Activated naive CD4-positive, alpha-beta T cell (primary cell): ENCODE results near the gene MTARC1.

Experiments
- DNase-seq, 4 experiments: peaks; one replicate each; lab custom pipeline; 2025; lab: John Stamatoyannopoulos, UW

MTARC1 gene

DNA sequence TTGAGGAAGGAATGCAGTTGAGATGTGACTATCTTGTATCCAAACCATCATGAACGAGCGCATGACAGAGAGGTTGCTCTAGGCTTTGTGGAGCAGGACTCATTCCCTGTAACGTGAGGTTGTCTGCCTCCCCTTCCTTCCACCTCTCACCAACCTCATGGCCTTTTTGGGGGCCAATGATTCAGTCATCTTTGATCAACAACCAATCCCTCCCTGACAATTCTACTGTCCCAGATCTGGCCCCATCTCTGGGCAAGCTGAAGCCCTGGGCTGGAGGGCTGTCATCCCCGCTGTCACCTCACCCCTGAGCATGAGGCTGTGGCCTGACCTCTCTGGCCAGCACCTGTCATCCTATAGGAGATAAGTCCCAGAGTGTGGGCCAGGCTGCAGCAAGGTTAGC is 19.7 kb downstream of the MTARC1 start:
- no peak for DNase-seq

DNA sequence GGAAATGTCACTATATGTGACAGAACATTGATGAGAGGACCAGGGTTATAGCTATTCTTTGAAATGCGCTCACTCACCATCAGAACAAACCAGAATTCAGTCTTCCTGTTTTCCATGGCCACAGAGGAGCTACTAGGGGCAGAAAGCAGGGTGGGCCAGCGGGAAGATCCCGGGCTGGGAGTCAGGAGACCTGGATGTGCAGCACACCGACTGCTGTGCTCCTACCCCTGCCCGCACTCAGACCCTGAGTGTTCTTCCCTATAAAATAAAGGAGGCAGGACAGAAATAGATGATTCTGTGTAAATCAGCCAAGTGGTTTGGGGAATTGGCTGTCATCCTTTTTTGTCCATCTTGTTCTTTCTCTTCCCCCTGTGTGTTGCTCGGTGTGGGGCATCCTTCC is 21.0 kb downstream of the MTARC1 start:
- no peak for DNase-seq

DNA sequence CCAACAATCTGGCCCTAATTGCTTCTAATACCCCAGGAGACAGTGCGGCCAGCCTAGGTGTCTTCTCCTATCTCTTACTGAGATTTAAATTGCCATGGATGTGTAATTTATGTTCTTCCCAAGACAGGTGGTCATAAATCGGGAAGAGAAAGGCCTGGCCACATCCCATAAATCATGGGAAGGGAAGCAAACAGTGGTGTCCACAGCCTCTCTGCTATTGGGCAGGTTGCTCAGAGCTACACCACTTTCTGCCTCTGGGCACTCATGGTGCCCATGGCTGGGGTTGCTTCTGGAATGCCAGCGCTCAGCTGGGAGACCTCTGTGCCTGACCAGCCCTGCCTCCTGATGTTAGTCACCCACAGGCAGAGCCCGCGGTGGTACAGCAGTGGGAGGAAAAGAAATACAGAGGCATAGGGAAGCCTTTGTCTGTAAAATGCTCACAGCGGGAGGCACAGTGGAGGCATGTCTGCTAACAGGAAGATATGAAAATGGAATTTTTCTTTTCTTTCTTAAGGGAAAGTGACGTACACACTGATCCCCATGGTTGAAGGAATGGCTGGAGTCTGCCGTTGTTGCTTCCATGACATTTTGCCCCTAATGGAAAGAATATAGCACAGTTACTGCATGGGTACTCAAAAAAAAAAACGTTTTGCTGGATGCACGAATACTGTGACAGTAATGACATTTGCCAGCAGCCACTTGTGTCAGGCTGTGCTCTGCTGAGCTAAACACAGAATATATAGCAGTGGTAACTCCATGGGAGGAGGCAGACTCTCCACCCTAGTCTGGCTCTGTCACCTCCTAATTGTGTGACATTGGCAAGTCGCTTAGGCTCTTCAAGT is 21.9 kb downstream of the MTARC1 start:
- no peak for DNase-seq

DNA sequence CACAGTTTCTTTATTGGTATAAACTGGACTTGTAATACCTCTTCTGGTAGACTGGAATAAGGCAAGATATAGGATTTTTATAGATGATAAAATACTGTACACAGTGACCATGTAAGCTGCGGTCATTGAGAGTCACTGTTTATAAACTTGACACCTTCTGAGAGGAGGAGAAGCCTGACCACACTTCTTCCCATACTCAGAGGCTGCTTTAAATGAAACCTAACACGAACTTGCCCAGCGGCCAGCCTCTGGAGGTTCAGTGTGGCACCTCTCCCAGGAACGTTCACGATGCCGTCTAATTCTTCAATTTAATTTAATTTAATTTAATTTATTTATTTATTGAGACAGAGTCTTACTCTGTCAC is 22.5 kb downstream of the MTARC1 start:
- DNase-seq = no peak

DNA sequence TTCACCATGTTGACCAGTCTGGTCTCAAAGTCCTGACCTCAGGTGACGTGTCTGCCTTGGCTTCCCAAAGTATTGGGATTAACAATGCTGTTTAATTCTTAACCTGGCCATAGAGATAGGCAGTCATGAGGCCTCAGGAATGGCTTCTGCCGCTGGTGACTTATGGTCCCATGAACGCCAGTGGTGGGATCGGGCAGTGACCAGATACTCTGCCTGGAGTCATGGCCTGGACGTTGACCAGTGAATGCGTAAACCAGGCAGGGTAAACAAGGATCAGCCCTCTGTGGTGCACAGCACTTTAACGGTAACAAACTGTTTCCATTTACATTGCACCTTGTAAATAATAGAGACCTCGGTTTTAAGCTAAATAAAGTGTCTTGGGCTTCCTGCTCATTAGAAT is 23.0 kb downstream of the MTARC1 start:
- no peak for DNase-seq

DNA sequence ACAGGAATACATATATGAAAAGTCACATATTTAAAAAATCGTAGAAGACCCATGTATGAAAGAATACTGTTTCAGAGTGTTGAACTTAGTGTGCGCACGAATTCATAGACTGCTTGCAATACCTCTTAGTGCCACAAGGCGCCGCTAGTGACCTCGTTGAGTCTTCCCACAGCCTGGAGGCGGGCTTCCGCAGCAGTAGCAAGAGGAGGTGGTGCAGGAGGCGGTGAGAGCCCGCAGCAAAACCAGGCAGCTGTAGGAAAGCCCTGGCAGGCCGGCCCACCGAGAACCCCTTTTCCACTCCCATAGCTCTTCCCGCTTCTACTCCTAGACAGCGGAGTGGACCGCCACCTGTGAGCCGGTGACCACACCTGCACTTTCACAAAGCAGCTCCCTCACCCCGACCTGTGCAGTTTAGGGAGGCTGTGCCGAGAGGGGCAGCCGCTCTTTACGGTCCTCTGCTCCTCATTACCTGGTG is 23.5 kb downstream of the MTARC1 start:
- DNase-seq = peak; percentile 19 to 52 (median 28)

DNA sequence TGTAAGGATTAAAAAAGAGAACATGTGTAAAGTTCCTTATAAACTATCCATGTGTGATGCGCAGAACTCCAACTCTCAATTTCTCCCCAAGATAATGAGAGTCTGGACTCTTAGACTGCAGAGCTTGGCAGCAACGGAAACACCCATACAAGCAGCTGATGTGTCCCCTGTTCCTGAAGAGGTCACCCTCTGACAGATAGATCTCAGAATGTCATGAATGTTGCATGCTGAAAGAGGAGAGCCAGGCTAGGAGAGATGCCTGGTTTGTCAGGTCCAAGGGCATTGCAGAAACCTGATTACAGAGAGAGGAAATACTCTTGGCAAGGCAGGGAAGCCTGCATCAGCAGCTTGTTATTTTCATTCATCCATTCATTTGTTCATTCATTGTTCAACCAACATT is 24.2 kb downstream of the MTARC1 start:
- no peak for DNase-seq

DNA sequence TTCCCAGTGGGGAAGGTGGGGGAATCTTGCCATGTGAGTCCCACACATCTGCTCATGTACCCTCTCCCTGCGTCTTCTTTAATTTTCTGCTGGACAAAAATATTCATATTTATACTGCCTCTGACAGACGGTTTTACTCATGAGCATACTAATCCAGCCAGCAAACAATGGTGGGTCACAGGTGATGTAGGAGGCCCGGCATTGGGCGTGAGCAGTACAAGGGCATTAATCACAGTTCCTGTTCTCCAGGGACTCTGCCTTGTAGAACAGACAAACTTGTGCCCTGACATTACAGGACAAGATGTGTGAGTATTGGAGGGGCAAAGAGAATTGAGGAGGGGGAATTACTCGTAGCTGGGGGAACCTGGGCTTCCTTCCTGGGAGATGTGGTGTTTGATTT is 25.0 kb downstream of the MTARC1 start:
- DNase-seq = no peak

DNA sequence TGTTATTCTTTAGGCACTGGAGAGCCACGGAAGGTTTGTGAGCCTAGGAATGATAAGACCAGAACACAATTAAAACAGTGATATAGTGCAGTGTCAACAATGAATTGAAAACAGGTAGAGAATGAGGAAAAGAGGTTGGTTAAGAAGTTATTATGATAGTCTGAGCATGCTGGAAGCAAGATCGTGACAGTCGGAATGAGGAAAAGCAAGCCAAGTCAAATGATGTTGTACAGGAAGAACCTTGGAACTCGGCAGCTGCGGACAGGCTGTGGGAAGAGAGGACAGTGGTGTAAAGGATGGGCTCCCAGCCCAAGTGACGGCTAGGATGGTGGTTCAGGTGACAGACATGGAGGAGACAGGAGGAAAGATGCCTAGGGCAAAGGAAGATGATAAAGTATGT is 25.6 kb downstream of the MTARC1 start:
- no peak for DNase-seq

DNA sequence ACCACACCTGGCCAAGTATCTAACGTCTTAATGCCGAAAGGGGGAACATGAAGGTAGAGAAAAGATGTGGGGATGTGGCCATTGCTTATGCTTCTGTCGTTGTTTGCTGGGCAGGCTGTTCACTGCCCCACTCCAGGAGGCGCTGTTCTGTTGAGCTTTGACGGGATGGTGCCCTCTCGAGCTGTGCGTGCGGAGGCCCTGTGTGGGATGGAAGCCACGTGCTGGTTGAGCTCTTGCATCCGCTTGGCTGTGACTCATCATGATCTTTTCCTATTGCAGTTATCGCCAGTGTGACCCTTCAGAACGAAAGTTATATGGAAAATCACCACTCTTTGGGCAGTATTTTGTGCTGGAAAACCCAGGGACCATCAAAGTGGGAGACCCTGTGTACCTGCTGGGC is 26.3 kb downstream of the MTARC1 start:
- DNase-seq = no peak

DNA sequence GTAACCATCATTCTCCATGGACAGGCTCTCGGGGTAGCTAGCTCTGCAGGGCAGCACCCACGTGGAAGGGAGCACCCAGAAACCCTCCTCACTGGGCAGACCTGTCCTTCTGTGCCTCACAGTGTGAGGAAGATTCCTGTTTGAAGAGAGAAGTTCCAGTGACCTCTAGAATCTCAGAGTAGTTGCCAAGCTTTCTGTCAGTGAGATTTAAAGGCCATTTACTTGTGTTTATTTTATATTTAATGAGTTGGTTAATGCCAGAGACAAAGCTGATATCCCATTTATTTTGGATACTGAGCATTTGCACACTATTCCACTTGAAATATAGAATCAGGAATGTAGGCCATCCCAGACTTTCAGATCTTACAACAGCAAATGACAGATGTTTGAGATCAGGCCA is 28.7 kb downstream of the MTARC1 start:
- DNase-seq = no peak

DNA sequence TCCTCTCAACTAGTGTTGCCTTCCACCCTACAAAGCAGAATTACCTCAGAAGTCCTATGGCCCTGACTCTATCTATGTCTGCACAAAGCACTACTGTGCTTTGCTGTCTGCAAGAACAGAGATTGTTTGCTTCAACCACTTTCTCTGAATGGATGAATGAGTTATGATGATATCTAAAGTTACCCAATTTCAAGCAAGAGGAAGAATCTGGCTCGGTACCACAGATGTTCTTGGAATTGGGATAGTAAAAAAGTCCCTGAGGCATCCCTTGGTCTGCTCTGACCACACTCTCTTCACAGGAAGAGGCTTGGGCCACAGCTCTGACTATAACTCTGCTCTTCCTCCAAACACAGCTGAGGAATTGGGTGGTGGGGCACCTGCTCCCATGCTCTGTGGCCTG is 31.2 kb downstream of the MTARC1 start:
- no peak for DNase-seq

DNA sequence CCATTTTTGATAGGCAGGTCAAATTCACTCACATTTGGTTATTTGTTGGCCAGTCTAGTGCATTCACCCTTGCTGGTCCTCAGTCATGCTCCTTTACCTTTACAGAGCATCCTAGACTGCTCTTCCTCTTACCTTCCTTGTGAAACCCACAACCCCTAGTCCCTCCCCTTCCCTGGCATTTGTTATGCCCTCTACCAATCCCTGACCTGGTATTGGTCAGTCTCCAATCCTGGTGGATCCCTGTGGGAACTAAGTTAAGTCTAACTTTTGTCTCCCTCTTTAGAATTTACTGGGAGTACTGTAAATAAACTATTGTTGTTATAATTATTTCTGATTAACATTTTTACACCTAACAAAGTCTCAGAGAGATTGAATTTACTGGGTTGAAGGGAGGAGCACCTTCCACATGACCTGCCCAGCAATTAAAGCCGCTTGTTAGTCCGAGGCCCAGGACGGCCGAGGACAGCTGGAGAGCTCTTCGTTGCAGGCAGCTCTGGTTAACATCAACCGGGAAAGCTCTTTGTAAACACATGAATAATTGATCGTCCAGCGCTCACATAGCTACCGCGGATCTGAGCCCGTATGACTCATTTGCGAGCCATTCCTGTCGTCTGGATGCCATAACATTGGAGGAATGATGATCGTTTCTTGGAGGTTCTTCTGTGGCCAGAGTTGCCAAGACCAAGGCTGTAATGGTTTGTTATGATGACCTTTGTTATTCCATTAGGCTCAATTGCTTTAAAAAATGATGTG is 31.9 kb downstream of the MTARC1 start:
- no peak for DNase-seq

DNA sequence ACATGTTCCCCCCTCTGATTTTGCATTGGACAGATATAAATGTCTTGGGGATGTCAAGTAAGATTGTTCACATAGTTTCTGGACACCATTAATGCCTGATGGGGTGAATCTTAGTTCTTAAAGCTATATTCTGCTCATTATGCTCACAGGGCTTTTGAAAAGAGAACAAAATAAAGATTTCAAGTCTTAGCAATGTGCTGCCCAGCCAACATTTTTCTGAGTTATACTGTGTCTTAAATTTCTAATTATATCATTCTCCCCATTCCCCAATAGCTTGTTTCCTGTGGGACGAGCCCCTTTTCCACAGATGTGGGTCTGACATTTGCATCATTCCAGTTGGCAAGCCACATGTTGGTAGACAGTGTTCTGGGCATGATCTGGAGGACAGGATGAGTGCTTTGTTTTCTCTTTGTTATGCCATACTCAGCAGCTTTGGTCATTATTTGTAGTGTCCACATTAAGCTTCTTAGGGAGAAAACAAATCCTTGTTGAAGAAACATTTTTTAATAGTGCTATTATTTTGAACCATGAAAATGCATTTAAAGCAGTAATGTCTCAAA is 32.8 kb downstream of the MTARC1 start:
- DNase-seq = no peak

DNA sequence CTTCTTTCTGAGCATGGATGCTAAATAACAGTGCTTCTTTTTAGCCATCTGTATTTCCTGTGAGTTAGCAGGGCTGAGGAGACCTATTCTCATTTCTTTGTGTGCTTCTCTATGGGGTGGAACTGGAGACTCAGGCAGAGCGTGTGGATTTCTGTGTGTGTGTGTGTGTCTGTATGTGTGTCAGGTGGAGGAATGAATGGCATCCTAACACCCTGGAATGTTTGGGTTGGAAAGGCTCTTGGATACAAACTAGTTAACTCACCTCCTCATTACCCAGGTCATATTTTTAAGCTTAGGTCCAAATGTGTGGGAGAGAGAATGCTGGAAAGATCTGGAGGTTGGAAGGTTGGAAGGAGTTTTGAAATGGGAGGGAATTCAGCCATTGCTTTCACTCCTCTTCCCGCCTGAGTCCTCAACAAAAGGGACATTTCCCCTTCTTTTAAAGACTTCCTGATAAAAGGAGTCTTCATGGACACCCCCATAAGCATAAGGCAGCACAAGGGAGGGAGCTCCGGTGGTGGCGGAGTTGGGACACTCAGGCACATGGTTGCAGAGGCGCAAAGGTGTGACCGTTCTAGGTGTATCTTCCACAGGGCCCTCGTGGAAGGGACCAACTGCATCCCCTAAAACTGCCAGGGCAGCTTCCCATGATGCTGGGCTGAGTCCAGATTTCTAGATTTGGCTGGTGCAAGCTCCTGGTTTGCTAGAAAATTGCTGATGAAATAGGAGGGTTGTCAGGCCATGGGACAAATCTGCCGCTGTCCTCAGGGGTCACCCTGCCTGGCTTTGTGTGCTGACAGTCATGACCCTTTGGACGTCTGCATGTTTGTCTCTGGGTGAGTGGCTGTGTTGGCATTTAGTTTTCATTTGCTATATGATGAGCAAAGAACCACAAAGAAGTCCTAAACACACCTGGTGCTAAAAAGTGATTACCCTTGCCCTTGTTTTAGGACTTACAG is 37.6 kb downstream of the MTARC1 start:
- no peak for DNase-seq

DNA sequence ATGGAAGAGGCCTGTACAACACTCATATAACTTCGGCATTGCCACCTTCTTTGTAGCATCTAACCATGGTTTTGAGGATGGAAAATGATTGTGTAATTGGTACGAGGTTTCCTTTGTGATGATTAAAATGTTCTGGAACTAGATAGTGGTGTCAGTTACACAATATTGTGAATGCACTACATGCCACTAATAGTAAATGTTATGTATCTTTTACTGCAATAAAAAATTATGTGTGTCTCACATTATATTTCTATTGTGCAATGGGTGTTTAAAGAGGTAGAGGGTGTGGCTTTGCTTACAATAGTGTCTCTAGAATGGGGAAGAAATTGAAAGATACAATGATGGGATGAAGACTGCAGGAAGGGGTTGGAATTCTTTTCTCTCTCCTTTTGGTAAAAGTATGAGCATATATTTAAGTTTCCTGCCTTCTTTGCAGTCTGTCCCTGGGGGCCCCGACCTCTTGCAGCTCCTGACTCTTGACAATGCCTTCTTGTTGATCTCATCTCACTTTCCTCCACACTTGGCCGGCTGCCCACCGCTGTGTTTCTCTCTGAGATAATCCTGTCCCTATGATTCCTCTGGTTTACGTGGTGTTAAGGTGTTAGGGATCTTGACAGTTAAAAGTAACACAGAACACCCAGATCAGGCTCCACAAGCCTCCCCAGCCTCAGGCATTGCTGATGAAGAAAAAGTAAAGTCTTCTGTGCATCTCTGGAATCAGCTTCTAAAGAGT is 39.3 kb downstream of the MTARC1 start:
- no peak for DNase-seq

DNA sequence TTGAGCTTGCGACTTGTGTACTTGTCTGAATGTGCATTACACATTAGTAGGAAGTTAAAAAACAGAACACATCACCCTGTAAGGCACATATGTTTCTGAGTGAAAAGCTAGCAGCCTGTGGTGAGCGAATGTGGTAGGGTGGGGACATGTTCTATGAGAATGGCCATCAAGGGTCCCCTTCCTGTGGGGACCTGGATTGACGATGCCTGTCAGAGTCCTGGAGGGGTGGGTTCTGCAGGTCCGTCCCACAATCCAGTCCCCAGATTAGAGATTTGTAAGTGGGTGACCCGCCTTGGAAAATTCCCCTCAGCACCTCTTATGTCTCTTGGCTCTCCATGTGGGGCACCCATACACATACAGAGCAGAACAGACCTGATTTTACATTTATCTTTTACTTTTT is 40.0 kb downstream of the MTARC1 start:
- no peak for DNase-seq

DNA sequence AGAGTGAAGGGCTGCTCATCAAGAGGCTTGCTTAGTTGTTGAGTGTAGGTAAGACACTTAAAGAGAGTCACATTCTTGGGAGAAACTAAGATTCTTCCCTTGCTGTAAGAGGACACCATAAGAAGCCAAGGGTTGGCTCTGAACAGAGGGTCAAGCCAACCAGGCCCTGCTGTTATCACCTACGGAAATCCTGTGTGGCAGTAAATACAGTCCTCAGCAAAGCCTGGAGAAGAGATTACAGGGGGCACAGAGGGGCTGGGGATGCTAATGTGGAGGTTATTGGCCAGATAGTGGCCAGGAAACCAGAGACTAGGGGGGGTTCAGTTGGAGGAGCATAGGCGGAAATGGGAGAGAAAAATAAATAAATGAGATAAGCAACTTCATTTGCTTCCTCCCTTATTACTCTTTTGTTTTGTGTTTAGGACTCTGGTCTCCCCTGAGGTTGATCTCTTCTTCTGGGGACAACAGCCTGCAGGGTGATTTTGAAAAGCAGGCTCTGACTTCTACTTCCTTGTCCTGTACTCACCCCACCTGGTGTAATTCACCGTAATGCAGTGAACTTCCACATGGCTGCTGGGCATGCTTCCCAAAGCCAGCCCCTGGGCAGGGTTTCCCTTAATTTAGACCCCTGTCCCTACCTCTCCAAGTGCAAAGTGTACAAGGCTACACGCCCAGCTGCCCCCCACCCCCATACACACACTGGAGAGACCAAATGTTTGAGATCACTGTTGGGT is 40.9 kb downstream of the MTARC1 start:
- DNase-seq = no peak

DNA sequence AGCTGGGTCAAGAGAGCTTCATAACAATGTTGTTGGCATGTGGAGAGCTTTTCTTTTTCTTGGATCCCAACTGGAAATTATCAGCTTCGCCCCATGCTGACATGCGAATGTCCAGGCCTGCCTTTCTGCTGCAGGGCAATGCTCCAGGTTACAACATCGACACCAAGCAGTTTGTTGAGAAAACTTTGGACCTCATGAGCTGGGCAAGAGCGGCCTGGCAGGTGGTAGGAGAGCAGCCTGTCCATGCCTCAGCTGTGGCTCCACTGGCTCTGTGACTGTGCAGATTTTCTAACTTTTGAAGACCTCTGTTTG is 41.4 kb downstream of the MTARC1 start:
- no peak for DNase-seq

DNA sequence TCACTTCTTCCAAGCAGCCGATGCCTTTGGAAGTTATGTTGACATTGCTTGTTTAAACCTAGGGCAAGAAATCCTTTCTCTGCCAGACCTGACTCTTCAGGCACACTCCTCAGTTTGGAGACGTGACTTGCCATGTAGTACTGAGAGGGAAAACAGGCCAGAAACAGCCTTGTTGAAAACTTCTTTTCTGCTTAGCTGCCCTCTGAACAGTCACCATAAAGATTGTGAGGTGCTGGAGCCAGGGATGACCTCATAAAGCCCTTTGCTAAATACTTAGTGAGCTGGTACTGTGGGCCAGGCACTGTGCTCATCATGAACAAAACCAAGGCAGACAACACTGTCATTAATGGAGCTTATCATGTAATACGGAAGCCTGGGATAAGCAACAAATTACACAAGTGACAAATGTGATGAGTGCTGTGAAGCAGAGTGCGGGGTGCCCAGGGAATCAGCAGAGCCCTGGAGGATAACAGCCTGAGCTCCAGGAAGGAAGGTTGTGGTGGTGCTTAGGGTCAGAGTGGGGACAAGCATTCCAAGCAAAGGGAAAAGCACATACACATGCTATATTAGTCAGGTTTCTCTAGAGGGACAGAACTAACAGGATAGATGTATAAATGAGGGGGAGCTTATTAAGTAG is 42.4 kb downstream of the MTARC1 start:
- DNase-seq = no peak
